GM18870 (cell line): ENCODE measurements around the gene MRPL36.

Experiments used
- ATAC-seq: cut with Tn5 transposase; IDR thresholded peaks from one replicate; pipeline ENCODE4 v1.9.1; 2021; ENCODE audit warnings: moderate library complexity; ENCODE audit not compliant: unreplicated experiment

Gene MRPL36

GRCh38 chr5:1782385-1783215 is 17.0 kb downstream of the MRPL36 start:
- no peak for ATAC-seq

GRCh38 chr5:1781726-1782384 is 17.8 kb downstream of the MRPL36 start:
- no peak for ATAC-seq

GRCh38 chr5:1781107-1781506 is 18.5 kb downstream of the MRPL36 start:
- ATAC-seq = no peak

GRCh38 chr5:1780614-1780930 is 19.1 kb downstream of the MRPL36 start:
- ATAC-seq = no peak

- no peak for ATAC-seq
Measured at GRCh38 chr5:1779782-1780613, 19.6 kb downstream of the MRPL36 start.

- ATAC-seq = no peak
Measured at GRCh38 chr5:1779021-1779680, 20.5 kb downstream of the MRPL36 start.

- ATAC-seq = no peak
Measured at GRCh38 chr5:1778138-1779020, 21.3 kb downstream of the MRPL36 start.

GRCh38 chr5:1777281-1778137 is 22.1 kb downstream of the MRPL36 start:
- no peak for ATAC-seq

GRCh38 chr5:1776831-1777230 is 22.8 kb downstream of the MRPL36 start:
- ATAC-seq = no peak

- ATAC-seq = no peak
Measured at GRCh38 chr5:1772634-1773033, 27.0 kb downstream of the MRPL36 start.

GRCh38 chr5:1771149-1772065 is 28.2 kb downstream of the MRPL36 start:
- ATAC-seq = no peak

GRCh38 chr5:1770443-1770802 is 29.2 kb downstream of the MRPL36 start:
- ATAC-seq = no peak

- no peak for ATAC-seq
Measured at GRCh38 chr5:1769752-1770442, 29.7 kb downstream of the MRPL36 start.

GRCh38 chr5:1769017-1769640 is 30.5 kb downstream of the MRPL36 start:
- ATAC-seq = no peak

- ATAC-seq = no peak
Measured at GRCh38 chr5:1768283-1769000, 31.2 kb downstream of the MRPL36 start.

GRCh38 chr5:1767524-1768282 is 31.9 kb downstream of the MRPL36 start:
- no peak for ATAC-seq
